ENCODE data around the gene SRGAP3. TPM values are rescaled to one million over a fixed set of nuclear protein-coding genes. Genes with fewer than 3 reads are reported as not detected.

Gene SRGAP3
- total and polyA plus RNA-seq, 10 of the 15 experiments (the other 5 are each of a cell fraction or from before 2014, with no cell fraction given) = 0.32 to 1.7 (median 0.99) TPM

- Histone ChIP-seq H2AFZ (ENCODE audit: control insufficient read depth, low read depth, low read length) (no peak overlapping the region), H3K4me3 (no peak overlapping the region), H3K27ac (ENCODE audit: control insufficient read depth, insufficient read depth) (no peak overlapping the region), H3K9me3 (replicated peaks; ENCODE audit: control insufficient read depth, insufficient read depth, low read length) (no peaks in the 10 kb centered on the region; the same call in 2 of the 3 replicates), H3K9ac (ENCODE audit: control insufficient read depth, insufficient read depth, low read length) (no peak overlapping the region), H3K27me3 (replicated peaks in 1 of 2; ENCODE audit: control insufficient read depth in 2 of 2, insufficient read depth in 2 of 2, low read length in 1 of 2) (no peaks in the 10 kb centered on the region), H4K20me1 (ENCODE audit: control insufficient read depth, insufficient read depth) (no peaks in the 10 kb centered on the region), H3K4me1 (ENCODE audit: control insufficient read depth, insufficient read depth, low read length) (no peaks in the 10 kb centered on the region), H3K79me2 (ENCODE audit: control insufficient read depth, insufficient read depth, low read length) (no peaks in the 10 kb centered on the region), H3K36me3 (ENCODE audit: control insufficient read depth in 2 of 2, insufficient read depth in 2 of 2, low read length in 1 of 2) (no peaks in the 10 kb centered on the region), H3K4me2 (ENCODE audit: control insufficient read depth, insufficient read depth) (no peak overlapping the region)
- ATAC-seq = no peak
- 43% methylated on average over 11 of the region's 11 CpGs for WGBS (ENCODE audit: insufficient coverage, insufficient replicate concordance, low lambda C conversion rate, missing lambda C conversion rate)
- ChIA-PET SMC1A (ENCODE audit: uncharacterized antibody, unreplicated experiment) (no interaction called here), CTCF (no interaction called here), POLR2A (interaction anchor here (0.6 kb wide), 1 partner anchor 330 kb away, joined by 4 read pairs; no protein-coding TSS in a partner anchor), RAD21 (ENCODE audit: unreplicated experiment) (no interaction called here)
- intact Hi-C loops (cut with micrococcal nuclease; ENCODE audit: unreplicated experiment) = no loop called here
- TF ChIP-seq ATF2 (IDR thresholded peaks at IDR 0.05; ENCODE audit: low read length) = no peak
- no peak for TF ChIP-seq TCF3 (IDR thresholded peaks at IDR 0.05; ENCODE audit: borderline replicate concordance, insufficient read depth, low read depth, low read length)
- no peak for TF ChIP-seq E2F8 (IDR thresholded peaks at IDR 0.05; ENCODE audit: low read depth, partially characterized antibody)
- TF ChIP-seq RUNX3 (IDR thresholded peaks at IDR 0.05; ENCODE audit: low read length) = no peak
- no peak for TF ChIP-seq IRF4 (IDR thresholded peaks at IDR 0.05; ENCODE audit: low read depth, low read length)
- TF ChIP-seq SPI1 (IDR thresholded peaks at IDR 0.05; ENCODE audit: borderline replicate concordance, insufficient read depth, low read depth, low read length) = no peak
- TF ChIP-seq PKNOX1 (IDR thresholded peaks at IDR 0.05) = no peak
- TF ChIP-seq CUX1 (IDR thresholded peaks at IDR 0.05; ENCODE audit: insufficient replicate concordance, low read depth, low read length) = no peak
- no peak for TF ChIP-seq EP300 (IDR thresholded peaks at IDR 0.05; ENCODE audit: borderline replicate concordance in 1 of 2, control insufficient read depth in 1 of 2, low read depth in 2 of 2, low read length in 2 of 2)
- in situ Hi-C loops (cut with MboI) = no loop called here
- no peak for FAIRE-seq
- BruUV-seq (replicated peaks) = no TSS peak
- DNase-seq (ENCODE audit: low read depth, low spot score) = no peak
These were observed 31.2 kb upstream of the SRGAP3 start for GRCh38 chr3:9280451-9281219.
